ENCODE measurements around the gene GAS6.
"Not testable (repeated sequence)": the region's sequence is repeated elsewhere in the genome, so short reads cannot be mapped to it uniquely, and the experiment has no call there.

Gene GAS6

GRCh38 chr13:113839536-113840204, 24.2 kb downstream of the GAS6 start:
- TF ChIP-seq CTCF (conservative IDR thresholded peaks at IDR 0.05; ENCODE audit: low read length), result no peak
- DNase-seq (ENCODE audit: low read depth), result no peak
- peak overlapping the region; percentile 12; the same call in 1 of the 2 replicates for H3K4me3 ChIP-seq (ENCODE audit: low read length)

GRCh38 chr13:113838711-113839201, 25.1 kb downstream of the GAS6 start:
- no peak for DNase-seq (ENCODE audit: low read depth)
- TF ChIP-seq CTCF (conservative IDR thresholded peaks at IDR 0.05; ENCODE audit: low read length), result no peak
- peak overlapping the region; percentile 58 for H3K4me3 ChIP-seq (ENCODE audit: low read length)

- no peak for TF ChIP-seq CTCF (conservative IDR thresholded peaks at IDR 0.05; ENCODE audit: low read length)
- H3K4me3 ChIP-seq (ENCODE audit: low read length), result peak overlapping the region; percentile 58
- peak; percentile 99 for DNase-seq (ENCODE audit: low read depth)
Observed at GRCh38 chr13:113837560-113838355, 26.1 kb downstream of the GAS6 start.

- TF ChIP-seq CTCF (conservative IDR thresholded peaks at IDR 0.05; ENCODE audit: low read length), result no peak
- no peak overlapping the region for H3K4me3 ChIP-seq (ENCODE audit: low read length)
- peak; percentile 96 for DNase-seq (ENCODE audit: low read depth)
Observed at GRCh38 chr13:113836768-113837559, 26.9 kb downstream of the GAS6 start.

- DNase-seq (ENCODE audit: low read depth), result peak; percentile 90
- no peak for TF ChIP-seq CTCF (conservative IDR thresholded peaks at IDR 0.05; ENCODE audit: low read length)
- H3K4me3 ChIP-seq (ENCODE audit: low read length), result no peak overlapping the region
Observed at GRCh38 chr13:113835461-113836270, 28.2 kb downstream of the GAS6 start.

GRCh38 chr13:113834496-113835200, 29.2 kb downstream of the GAS6 start:
- no peak for DNase-seq (ENCODE audit: low read depth)
- no peak overlapping the region for H3K4me3 ChIP-seq (ENCODE audit: low read length)

GRCh38 chr13:113834006-113834405, 29.9 kb downstream of the GAS6 start:
- H3K4me3 ChIP-seq (ENCODE audit: low read length), result not testable (repeated sequence)

More at GRCh38 chr13:113834496-113835200, 29.2 kb downstream of the GAS6 start:
- TF ChIP-seq CTCF (conservative IDR thresholded peaks at IDR 0.05; ENCODE audit: low read length), result no peak

More at GRCh38 chr13:113834006-113834405, 29.9 kb downstream of the GAS6 start:
- not testable (repeated sequence) for DNase-seq (ENCODE audit: low read depth)

Data from AG10803 (cell line).